Measurements from ENCODE around the gene FZD4. TPM values are rescaled to one million over a fixed set of nuclear protein-coding genes. Genes with fewer than 3 reads are reported as not detected.
"Not testable (repeated sequence)": the region's sequence is repeated elsewhere in the genome, so short reads cannot be mapped to it uniquely, and the experiment has no call there.

FZD4 gene
- polyA plus RNA-seq, 3 donors: 0.05 TPM; not detected in 2

- Mint-ChIP-seq H3K9me3 (peaks cover 0 to under 1% (median 0%) of the 10 kb centered on the region in 7 donors), H3K36me3 (no peaks in the 10 kb centered on the region), H3K4me1 (no peaks in the 10 kb centered on the region), H3K27me3 (ENCODE audit: low read depth in 3 of 3) (peaks cover 11 to 21% (median 14%) of the 10 kb centered on the region in 3 donors), H3K4me3 (no peak overlapping the region), H3K27ac (peak overlapping the region in 1 of 7 donors; percentile 41)
- peaks cover 9% of the 10 kb centered on the region in 2 donors for H3K27me3 ChIP-seq (ENCODE audit: control insufficient read depth in 2 of 2, insufficient read depth in 2 of 2, low read length in 2 of 2)
- no peaks in the 10 kb centered on the region for H3K4me1 ChIP-seq (ENCODE audit: control insufficient read depth in 1 of 2, insufficient read depth in 2 of 2, low read length in 2 of 2)
- no peaks in the 10 kb centered on the region for H3K36me3 ChIP-seq (replicated peaks in 1 of 2; ENCODE audit: control insufficient read depth in 1 of 2, insufficient read depth in 2 of 2, low read length in 2 of 2)
- no peak overlapping the region for H3K9ac ChIP-seq (ENCODE audit: insufficient read depth, low read length, poor library complexity, severe bottlenecking)
- H3K79me2 ChIP-seq (ENCODE audit: insufficient read depth, low read length): no peaks in the 10 kb centered on the region
- H3K4me3 ChIP-seq (replicated peaks in 1 of 3; ENCODE audit: low read depth in 2 of 3, low read length in 3 of 3): no peak overlapping the region
- H3K27ac ChIP-seq (ENCODE audit: low read depth in 1 of 2, low read length in 2 of 2): no peak overlapping the region
- no peak overlapping the region for H3K4me2 ChIP-seq (replicated peaks; ENCODE audit: extremely low read depth, low read length, poor library complexity, severe bottlenecking)
- no peak for DNase-seq
- no peaks in the 10 kb centered on the region for H3K9me3 ChIP-seq (replicated peaks in 1 of 2; ENCODE audit: control insufficient read depth in 1 of 2, insufficient read depth in 1 of 2, low read length in 2 of 2)
- no peak overlapping the region for H2AFZ ChIP-seq (ENCODE audit: insufficient read depth, low read depth, low read length, poor library complexity, severe bottlenecking)
- 100% methylated on average over 2 of the region's 5 CpGs for WGBS (ENCODE audit: insufficient coverage)
- H4K20me1 ChIP-seq (ENCODE audit: insufficient read depth, low read length): no peaks in the 10 kb centered on the region
- intact Hi-C loops (cut with micrococcal nuclease): no loop called here
- no peak for TF ChIP-seq CTCF (IDR thresholded peaks at IDR 0.05)
These were observed 6.5 kb downstream of the FZD4 start for GRCh38 chr11:86948733-86949132.

GRCh38 chr11:86947541-86947940, 7.7 kb downstream of the FZD4 start:
- TF ChIP-seq CTCF (IDR thresholded peaks at IDR 0.05): no peak
- H3K27ac ChIP-seq (ENCODE audit: low read depth in 1 of 2, low read length in 2 of 2): no peak overlapping the region
- H3K4me2 ChIP-seq (replicated peaks; ENCODE audit: extremely low read depth, low read length, poor library complexity, severe bottlenecking): no peak overlapping the region
- no peak overlapping the region for H3K9ac ChIP-seq (ENCODE audit: insufficient read depth, low read length, poor library complexity, severe bottlenecking)
- H3K79me2 ChIP-seq (ENCODE audit: insufficient read depth, low read length): no peaks in the 10 kb centered on the region
- no peaks in the 10 kb centered on the region for H3K36me3 ChIP-seq (replicated peaks in 1 of 2; ENCODE audit: control insufficient read depth in 1 of 2, insufficient read depth in 2 of 2, low read length in 2 of 2)
- H2AFZ ChIP-seq (ENCODE audit: insufficient read depth, low read depth, low read length, poor library complexity, severe bottlenecking): no peak overlapping the region
- H3K27me3 ChIP-seq (ENCODE audit: control insufficient read depth in 2 of 2, insufficient read depth in 2 of 2, low read length in 2 of 2): peaks cover 0 to 2% of the 10 kb centered on the region in 2 donors
- H3K36me3 Mint-ChIP-seq: no peaks in the 10 kb centered on the region
- no peaks in the 10 kb centered on the region for H4K20me1 ChIP-seq (ENCODE audit: insufficient read depth, low read length)
- peaks cover 2 to 12% (median 7%) of the 10 kb centered on the region in 3 donors for H3K27me3 Mint-ChIP-seq (ENCODE audit: low read depth in 3 of 3)
- no peak for DNase-seq
- no peaks in the 10 kb centered on the region for H3K9me3 Mint-ChIP-seq
- H3K27ac Mint-ChIP-seq: no peak overlapping the region
- H3K4me3 Mint-ChIP-seq: no peak overlapping the region
- intact Hi-C loops (cut with micrococcal nuclease): no loop called here
- no peaks in the 10 kb centered on the region for H3K4me1 ChIP-seq (ENCODE audit: control insufficient read depth in 1 of 2, insufficient read depth in 2 of 2, low read length in 2 of 2)
- H3K4me1 Mint-ChIP-seq: no peaks in the 10 kb centered on the region
- H3K4me3 ChIP-seq (replicated peaks in 1 of 3; ENCODE audit: low read depth in 2 of 3, low read length in 3 of 3): no peak overlapping the region
- no peaks in the 10 kb centered on the region for H3K9me3 ChIP-seq (replicated peaks in 1 of 2; ENCODE audit: control insufficient read depth in 1 of 2, insufficient read depth in 1 of 2, low read length in 2 of 2)

- H3K79me2 ChIP-seq (ENCODE audit: insufficient read depth, low read length); H3K4me3 Mint-ChIP-seq; H3K4me1 ChIP-seq (ENCODE audit: control insufficient read depth in 1 of 2, insufficient read depth in 2 of 2, low read length in 2 of 2); H3K27me3 Mint-ChIP-seq (ENCODE audit: low read depth in 3 of 3); H3K9me3 ChIP-seq (replicated peaks in 1 of 2; ENCODE audit: control insufficient read depth in 1 of 2, insufficient read depth in 1 of 2, low read length in 2 of 2); H3K4me3 ChIP-seq (replicated peaks in 1 of 3; ENCODE audit: low read depth in 2 of 3, low read length in 3 of 3); H3K36me3 ChIP-seq (replicated peaks in 1 of 2; ENCODE audit: control insufficient read depth in 1 of 2, insufficient read depth in 2 of 2, low read length in 2 of 2); H3K4me2 ChIP-seq (replicated peaks; ENCODE audit: extremely low read depth, low read length, poor library complexity, severe bottlenecking); H3K27me3 ChIP-seq (ENCODE audit: control insufficient read depth in 2 of 2, insufficient read depth in 2 of 2, low read length in 2 of 2); H2AFZ ChIP-seq (ENCODE audit: insufficient read depth, low read depth, low read length, poor library complexity, severe bottlenecking); H4K20me1 ChIP-seq (ENCODE audit: insufficient read depth, low read length); DNase-seq; H3K27ac ChIP-seq (ENCODE audit: low read depth in 1 of 2, low read length in 2 of 2); H3K4me1 Mint-ChIP-seq; intact Hi-C loops (cut with micrococcal nuclease); H3K9ac ChIP-seq (ENCODE audit: insufficient read depth, low read length, poor library complexity, severe bottlenecking); H3K9me3 Mint-ChIP-seq; H3K36me3 Mint-ChIP-seq: not testable (repeated sequence)
- 100% methylated on average over 1 of the region's 8 CpGs for WGBS (ENCODE audit: insufficient coverage)
- peak overlapping the region in 1 of 7 donors; percentile 28 for H3K27ac Mint-ChIP-seq
These were observed 11.7 kb downstream of the FZD4 start for GRCh38 chr11:86943505-86943904.
